ENCODE measurements around the gene TBC1D17. TPM values are rescaled to one million over a fixed set of nuclear protein-coding genes. Genes with fewer than 3 reads are reported as not detected.

Gene TBC1D17
- total and polyA plus RNA-seq, 10 of the 15 experiments (the other 5 are each of a cell fraction or from before 2014, with no cell fraction given) = 0.42 to 20.4 (median 11.2) TPM

DNA sequence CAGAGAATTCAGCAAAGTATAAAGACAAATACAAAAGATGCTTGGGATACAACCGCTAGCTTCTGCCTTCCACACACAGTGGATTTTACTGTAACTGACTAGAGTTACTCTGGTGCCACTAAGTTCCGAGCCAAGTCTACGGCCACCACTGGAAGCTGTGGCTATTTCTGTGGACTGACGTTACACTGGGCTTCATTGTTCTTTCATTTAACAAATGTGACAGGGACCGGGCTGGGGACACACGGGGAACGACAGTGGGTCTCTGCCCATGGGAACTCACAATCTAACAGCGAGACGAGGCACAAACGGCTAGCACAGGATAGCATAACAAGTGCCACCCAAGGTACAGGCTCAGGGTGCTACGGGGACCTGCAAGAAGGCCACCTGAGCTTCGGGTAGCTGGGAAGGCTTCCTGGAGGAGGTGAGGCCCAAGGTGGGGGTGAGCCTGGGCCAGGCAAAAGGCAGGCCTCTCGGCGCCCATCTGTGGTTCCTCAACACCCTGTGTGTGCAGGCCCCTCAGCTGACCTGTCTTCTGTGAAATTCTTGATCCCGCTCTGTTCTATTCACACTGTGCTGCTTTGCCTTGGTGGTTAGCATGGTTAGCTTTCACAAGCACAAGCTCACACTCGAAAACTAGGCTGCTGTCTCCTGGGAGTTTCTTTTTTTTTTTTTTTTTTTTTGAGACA, 29.5 kb downstream of the TBC1D17 start (continued):
- TF ChIP-seq POLR2A (IDR thresholded peaks at IDR 0.05; ENCODE audit: low read depth, low read length) (peak; percentile 54; the same call in 1 of the 2 replicates), ZZZ3 (IDR thresholded peaks at IDR 0.05; ENCODE audit: control insufficient read depth, insufficient read length, low read depth) (no peak), FOS (IDR thresholded peaks at IDR 0.05; ENCODE audit: borderline replicate concordance, extremely low read depth, insufficient read length) (no peak), POU2F2 (IDR thresholded peaks at IDR 0.05; ENCODE audit: borderline replicate concordance, low read depth, low read length) (peak; percentile 36; the same call in 1 of the 3 replicates), FOXM1 (IDR thresholded peaks at IDR 0.05; ENCODE audit: low read depth, low read length) (no peak), YBX1 (IDR thresholded peaks at IDR 0.05) (no peak), LARP7 (IDR thresholded peaks at IDR 0.05) (peak; percentile 60; the same call in 1 of the 2 replicates), ZNF622 (IDR thresholded peaks at IDR 0.05) (no peak), SRF (IDR thresholded peaks at IDR 0.05; ENCODE audit: low read depth in 2 of 2, low read length in 2 of 2) (no peak)

DNA sequence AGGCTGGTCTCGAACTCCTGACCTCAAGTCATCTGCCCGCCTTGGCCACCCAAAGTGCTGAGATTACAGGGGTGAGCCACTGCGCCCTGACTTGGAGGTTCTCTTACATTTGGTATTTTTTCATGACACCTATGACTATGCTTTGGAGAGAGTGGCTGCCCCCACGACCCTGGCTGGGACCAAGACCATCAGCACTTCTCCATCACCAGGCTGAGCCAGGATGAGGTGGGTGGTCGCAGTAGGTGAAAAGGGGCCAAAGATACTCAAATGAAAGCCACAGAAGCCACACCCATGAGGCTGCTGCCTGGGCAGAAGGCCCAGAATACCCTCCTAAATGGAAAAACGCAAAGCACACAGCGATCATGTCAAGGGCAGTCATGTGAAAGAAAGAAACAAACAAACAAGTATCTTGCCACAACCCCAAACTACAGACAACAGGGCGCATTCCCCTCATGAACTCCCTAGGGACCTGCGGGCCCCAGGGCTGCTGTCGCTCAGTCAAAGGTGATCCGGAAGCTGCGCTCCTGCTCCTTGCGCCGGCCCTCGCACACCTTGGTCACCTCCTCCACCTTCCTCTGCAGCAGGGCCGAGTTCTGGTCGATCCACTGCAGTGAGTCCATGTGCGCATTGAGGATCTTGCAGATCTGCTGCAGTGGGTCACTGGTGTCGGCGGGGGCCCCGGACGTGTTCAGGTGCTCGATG, 30.4 kb downstream of the TBC1D17 start:
- RAD21 ChIA-PET (ENCODE audit: unreplicated experiment) = interaction anchor here (0.8 to 3.1 kb wide), 7 partner anchors 11 to 39 kb away, joined by 3 to 34 read pairs (median 5); partner anchors contain the start of genes ATF5, IL4I1 and NUP62
- POLR2A ChIA-PET = interaction anchor here (0.6 to 4.1 kb wide), 11 partner anchors 7 to 435 kb away, joined by 3 to 47 read pairs (median 6); partner anchors contain the start of genes ATF5 and IL4I1
- peak overlapping the region; percentile 81 for H3K27ac ChIP-seq (ENCODE audit: control insufficient read depth, insufficient read depth)
- WGBS (ENCODE audit: insufficient coverage, insufficient replicate concordance, low lambda C conversion rate, missing lambda C conversion rate) = 27% methylated on average over 23 of the region's 23 CpGs
- H3K36me3 ChIP-seq (ENCODE audit: control insufficient read depth in 2 of 2, insufficient read depth in 2 of 2, low read length in 1 of 2) = peaks cover 18 to 26% of the 10 kb centered on the region in 2 experiments
- in situ Hi-C loops (cut with MboI) = no loop called here
- H3K4me2 ChIP-seq (ENCODE audit: control insufficient read depth, insufficient read depth) = peak overlapping the region; percentile 12
- peaks cover 46% of the 10 kb centered on the region for H3K79me2 ChIP-seq (ENCODE audit: control insufficient read depth, insufficient read depth, low read length)
- CTCF ChIA-PET = interaction anchor here (0.6 to 9.0 kb wide), 5 partner anchors 9 to 20 kb away, joined by 3 to 71 read pairs (median 4); partner anchors contain the start of gene IL4I1
- intact Hi-C loops (cut with micrococcal nuclease; ENCODE audit: unreplicated experiment) = loop anchor here (1.0 kb wide), 1 partner anchor 11 kb away; no protein-coding TSS in a partner anchor
- no peaks in the 10 kb centered on the region; the same call in 2 of the 3 replicates for H3K9me3 ChIP-seq (replicated peaks; ENCODE audit: control insufficient read depth, insufficient read depth, low read length)
- H3K9ac ChIP-seq (ENCODE audit: control insufficient read depth, insufficient read depth, low read length) = peak overlapping the region; percentile 32; the same call in 1 of the 2 replicates
- peaks cover 3% of the 10 kb centered on the region; the same call in 1 of the 2 replicates for H4K20me1 ChIP-seq (ENCODE audit: control insufficient read depth, insufficient read depth)
- no peak for FAIRE-seq
- DNase-seq (ENCODE audit: low read depth, low spot score) = peak; percentile 59
- no peaks in the 10 kb centered on the region for H3K27me3 ChIP-seq (replicated peaks in 1 of 2; ENCODE audit: control insufficient read depth in 2 of 2, insufficient read depth in 2 of 2, low read length in 1 of 2)
- H2AFZ ChIP-seq (ENCODE audit: control insufficient read depth, low read depth, low read length) = no peak overlapping the region
- ATAC-seq = no peak
- H3K4me1 ChIP-seq (ENCODE audit: control insufficient read depth, insufficient read depth, low read length) = peaks cover 79% of the 10 kb centered on the region
- no peak overlapping the region for H3K4me3 ChIP-seq
- BruUV-seq (replicated peaks) = no TSS peak
- SMC1A ChIA-PET (ENCODE audit: uncharacterized antibody, unreplicated experiment) = interaction anchor here (0.7 to 8.8 kb wide), 6 partner anchors 8 to 31 kb away, joined by 3 to 110 read pairs (median 5); partner anchors contain the start of genes AKT1S1, IL4I1 and TBC1D17
- TF ChIP-seq TARDBP (IDR thresholded peaks at IDR 0.05; ENCODE audit: borderline replicate concordance) (no peak), STAT1 (conservative IDR thresholded peaks at IDR 0.05) (no peak), MTA3 (IDR thresholded peaks at IDR 0.05; ENCODE audit: borderline replicate concordance, low read length) (0 out of 2 replicates have a peak, but pooled peaks have one; percentile 26), POLR2AphosphoS5 (IDR thresholded peaks at IDR 0.05; ENCODE audit: low read length) (no peak), HDGF (IDR thresholded peaks at IDR 0.05) (0 out of 2 replicates have a peak, but pooled peaks have one; percentile 6), TCF12 (IDR thresholded peaks at IDR 0.05; ENCODE audit: low read depth, low read length) (0 out of 2 replicates have a peak, but pooled peaks have one; percentile 12), MYC (IDR thresholded peaks at IDR 0.05; ENCODE audit: insufficient read depth, insufficient read length, insufficient replicate concordance, low read length, severe bottlenecking) (no peak), MYB (IDR thresholded peaks at IDR 0.05; ENCODE audit: borderline replicate concordance, low read depth, low read length) (no peak), SUZ12 (IDR thresholded peaks at IDR 0.05; ENCODE audit: unreplicated experiment) (no peak), POLR2A (IDR thresholded peaks at IDR 0.05; ENCODE audit: low read depth, low read length) (peak; percentile 62), NR2F1 (conservative IDR thresholded peaks at IDR 0.05) (peak; percentile 82), CBFB (IDR thresholded peaks at IDR 0.05; ENCODE audit: low read depth) (0 out of 2 replicates have a peak, but pooled peaks have one; percentile 33), RUNX3 (IDR thresholded peaks at IDR 0.05; ENCODE audit: low read length) (peak; percentile 56)
- TF ChIP-seq, protein P1, sequence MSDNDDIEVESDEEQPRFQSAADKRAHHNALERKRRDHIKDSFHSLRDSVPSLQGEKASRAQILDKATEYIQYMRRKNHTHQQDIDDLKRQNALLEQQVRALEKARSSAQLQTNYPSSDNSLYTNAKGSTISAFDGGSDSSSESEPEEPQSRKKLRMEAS (IDR thresholded peaks at IDR 0.05; ENCODE audit: low read depth, low read length) = no peak
- TF ChIP-seq, protein P2, sequence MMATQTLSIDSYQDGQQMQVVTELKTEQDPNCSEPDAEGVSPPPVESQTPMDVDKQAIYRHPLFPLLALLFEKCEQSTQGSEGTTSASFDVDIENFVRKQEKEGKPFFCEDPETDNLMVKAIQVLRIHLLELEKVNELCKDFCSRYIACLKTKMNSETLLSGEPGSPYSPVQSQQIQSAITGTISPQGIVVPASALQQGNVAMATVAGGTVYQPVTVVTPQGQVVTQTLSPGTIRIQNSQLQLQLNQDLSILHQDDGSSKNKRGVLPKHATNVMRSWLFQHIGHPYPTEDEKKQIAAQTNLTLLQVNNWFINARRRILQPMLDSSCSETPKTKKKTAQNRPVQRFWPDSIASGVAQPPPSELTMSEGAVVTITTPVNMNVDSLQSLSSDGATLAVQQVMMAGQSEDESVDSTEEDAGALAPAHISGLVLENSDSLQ (IDR thresholded peaks at IDR 0.05) = peak; percentile 60; the same call in 1 of the 2 replicates
